ENCODE results near the gene ITGB1BP2. TPM values are rescaled to one million over a fixed set of nuclear protein-coding genes. Genes with fewer than 3 reads are reported as not detected.

The ITGB1BP2 gene
- total and polyA plus RNA-seq, 2 of the 13 experiments (the other 11 are each of a cell fraction or from before 2014, with no cell fraction given), result 0.90 to 2.2 TPM

DNA sequence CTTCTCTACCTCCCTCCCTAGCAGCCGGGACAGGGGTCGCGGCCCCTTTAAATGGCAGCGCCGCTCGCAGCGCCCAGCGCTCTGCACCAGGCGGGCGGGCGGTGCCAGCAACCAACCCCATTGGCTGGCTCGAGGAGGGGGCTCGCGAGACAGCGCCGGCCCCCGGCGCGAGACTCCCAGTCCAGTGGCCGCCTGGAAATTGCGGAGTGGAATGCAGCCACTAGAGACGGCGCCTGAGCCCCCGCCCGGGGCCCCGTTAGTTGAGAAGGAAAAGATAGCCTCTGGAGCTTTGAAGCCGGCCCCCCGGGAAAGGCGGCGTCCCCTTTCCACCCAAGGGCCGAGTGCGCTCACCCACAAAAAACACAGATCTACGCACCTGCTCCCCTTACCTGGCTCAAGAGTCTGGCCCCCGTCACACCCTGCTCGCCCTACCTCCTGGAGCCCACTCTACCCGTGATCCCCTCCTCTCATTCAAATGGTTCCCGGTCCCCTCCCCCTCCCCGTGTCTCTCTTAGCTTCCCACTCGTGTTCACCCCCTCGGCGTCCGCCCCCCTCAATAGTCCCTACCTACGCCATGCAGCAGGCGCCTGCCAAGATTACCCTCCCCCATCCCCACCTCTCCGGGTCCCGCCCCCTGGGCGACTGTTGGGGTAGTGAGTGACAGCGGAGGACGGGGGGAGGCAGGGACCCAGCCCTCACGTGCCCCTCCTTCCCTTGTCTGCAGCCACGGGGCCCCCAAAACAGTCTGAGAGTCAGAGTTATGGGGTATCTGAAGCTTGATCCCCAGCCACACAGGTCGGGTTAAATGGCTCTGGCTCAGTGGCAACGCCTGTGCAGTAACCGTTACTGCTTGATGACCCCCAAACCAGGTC is 47.2 kb upstream of the ITGB1BP2 start, which contains the start of gene ZMYM3 (continued):
- TF ChIP-seq, protein P1, sequence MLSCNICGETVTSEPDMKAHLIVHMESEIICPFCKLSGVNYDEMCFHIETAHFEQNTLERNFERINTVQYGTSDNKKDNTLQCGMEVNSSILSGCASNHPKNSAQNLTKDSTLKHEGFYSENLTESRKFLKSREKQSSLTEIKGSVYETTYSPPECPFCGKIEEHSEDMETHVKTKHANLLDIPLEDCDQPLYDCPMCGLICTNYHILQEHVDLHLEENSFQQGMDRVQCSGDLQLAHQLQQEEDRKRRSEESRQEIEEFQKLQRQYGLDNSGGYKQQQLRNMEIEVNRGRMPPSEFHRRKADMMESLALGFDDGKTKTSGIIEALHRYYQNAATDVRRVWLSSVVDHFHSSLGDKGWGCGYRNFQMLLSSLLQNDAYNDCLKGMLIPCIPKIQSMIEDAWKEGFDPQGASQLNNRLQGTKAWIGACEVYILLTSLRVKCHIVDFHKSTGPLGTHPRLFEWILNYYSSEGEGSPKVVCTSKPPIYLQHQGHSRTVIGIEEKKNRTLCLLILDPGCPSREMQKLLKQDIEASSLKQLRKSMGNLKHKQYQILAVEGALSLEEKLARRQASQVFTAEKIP (CRISPR knock-in tag; IDR thresholded peaks at IDR 0.05; ENCODE audit: borderline replicate concordance), result no peak
- no peak for TF ChIP-seq ZNF337 (CRISPR knock-in tag; IDR thresholded peaks at IDR 0.05; ENCODE audit: borderline replicate concordance, low read depth)
- no peak for TF ChIP-seq FOSL1 (CRISPR knock-in tag; IDR thresholded peaks at IDR 0.05; ENCODE audit: borderline replicate concordance)
- peak; percentile 15; the same call in 1 of the 2 replicates for TF ChIP-seq NAIF1 (CRISPR knock-in tag; IDR thresholded peaks at IDR 0.05; ENCODE audit: borderline replicate concordance)
- TF ChIP-seq ZNF670 (CRISPR knock-in tag; IDR thresholded peaks at IDR 0.05; ENCODE audit: borderline replicate concordance), result no peak
- peak; percentile 53; the same call in 1 of the 2 replicates for TF ChIP-seq YEATS4 (CRISPR knock-in tag; IDR thresholded peaks at IDR 0.05; ENCODE audit: borderline replicate concordance)
- TF ChIP-seq RAD51 (IDR thresholded peaks at IDR 0.05; ENCODE audit: borderline replicate concordance), result no peak
- no peak for TF ChIP-seq TCF7 (IDR thresholded peaks at IDR 0.05; ENCODE audit: low read depth)
- no peak for TF ChIP-seq ZFYVE20 (CRISPR knock-in tag; IDR thresholded peaks at IDR 0.05; ENCODE audit: borderline replicate concordance, low read depth)
- no peak for TF ChIP-seq CEBPB (IDR thresholded peaks at IDR 0.05; ENCODE audit: borderline replicate concordance, low read depth, low read length)
- TF ChIP-seq SIN3B (IDR thresholded peaks at IDR 0.05; ENCODE audit: low read length), result no peak
- TF ChIP-seq ARNT2 (CRISPR knock-in tag; IDR thresholded peaks at IDR 0.05; ENCODE audit: low read depth), result no peak
- no peak for TF ChIP-seq MTF2 (CRISPR knock-in tag; IDR thresholded peaks at IDR 0.05; ENCODE audit: borderline replicate concordance)
- TF ChIP-seq, protein P2, sequence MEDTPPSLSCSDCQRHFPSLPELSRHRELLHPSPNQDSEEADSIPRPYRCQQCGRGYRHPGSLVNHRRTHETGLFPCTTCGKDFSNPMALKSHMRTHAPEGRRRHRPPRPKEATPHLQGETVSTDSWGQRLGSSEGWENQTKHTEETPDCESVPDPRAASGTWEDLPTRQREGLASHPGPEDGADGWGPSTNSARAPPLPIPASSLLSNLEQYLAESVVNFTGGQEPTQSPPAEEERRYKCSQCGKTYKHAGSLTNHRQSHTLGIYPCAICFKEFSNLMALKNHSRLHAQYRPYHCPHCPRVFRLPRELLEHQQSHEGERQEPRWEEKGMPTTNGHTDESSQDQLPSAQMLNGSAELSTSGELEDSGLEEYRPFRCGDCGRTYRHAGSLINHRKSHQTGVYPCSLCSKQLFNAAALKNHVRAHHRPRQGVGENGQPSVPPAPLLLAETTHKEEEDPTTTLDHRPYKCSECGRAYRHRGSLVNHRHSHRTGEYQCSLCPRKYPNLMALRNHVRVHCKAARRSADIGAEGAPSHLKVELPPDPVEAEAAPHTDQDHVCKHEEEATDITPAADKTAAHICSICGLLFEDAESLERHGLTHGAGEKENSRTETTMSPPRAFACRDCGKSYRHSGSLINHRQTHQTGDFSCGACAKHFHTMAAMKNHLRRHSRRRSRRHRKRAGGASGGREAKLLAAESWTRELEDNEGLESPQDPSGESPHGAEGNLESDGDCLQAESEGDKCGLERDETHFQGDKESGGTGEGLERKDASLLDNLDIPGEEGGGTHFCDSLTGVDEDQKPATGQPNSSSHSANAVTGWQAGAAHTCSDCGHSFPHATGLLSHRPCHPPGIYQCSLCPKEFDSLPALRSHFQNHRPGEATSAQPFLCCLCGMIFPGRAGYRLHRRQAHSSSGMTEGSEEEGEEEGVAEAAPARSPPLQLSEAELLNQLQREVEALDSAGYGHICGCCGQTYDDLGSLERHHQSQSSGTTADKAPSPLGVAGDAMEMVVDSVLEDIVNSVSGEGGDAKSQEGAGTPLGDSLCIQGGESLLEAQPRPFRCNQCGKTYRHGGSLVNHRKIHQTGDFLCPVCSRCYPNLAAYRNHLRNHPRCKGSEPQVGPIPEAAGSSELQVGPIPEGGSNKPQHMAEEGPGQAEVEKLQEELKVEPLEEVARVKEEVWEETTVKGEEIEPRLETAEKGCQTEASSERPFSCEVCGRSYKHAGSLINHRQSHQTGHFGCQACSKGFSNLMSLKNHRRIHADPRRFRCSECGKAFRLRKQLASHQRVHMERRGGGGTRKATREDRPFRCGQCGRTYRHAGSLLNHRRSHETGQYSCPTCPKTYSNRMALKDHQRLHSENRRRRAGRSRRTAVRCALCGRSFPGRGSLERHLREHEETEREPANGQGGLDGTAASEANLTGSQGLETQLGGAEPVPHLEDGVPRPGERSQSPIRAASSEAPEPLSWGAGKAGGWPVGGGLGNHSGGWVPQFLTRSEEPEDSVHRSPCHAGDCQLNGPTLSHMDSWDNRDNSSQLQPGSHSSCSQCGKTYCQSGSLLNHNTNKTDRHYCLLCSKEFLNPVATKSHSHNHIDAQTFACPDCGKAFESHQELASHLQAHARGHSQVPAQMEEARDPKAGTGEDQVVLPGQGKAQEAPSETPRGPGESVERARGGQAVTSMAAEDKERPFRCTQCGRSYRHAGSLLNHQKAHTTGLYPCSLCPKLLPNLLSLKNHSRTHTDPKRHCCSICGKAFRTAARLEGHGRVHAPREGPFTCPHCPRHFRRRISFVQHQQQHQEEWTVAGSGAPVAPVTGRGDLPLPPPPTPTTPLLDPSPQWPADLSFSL (CRISPR knock-in tag; IDR thresholded peaks at IDR 0.05), result no peak
- TF ChIP-seq, protein P3, sequence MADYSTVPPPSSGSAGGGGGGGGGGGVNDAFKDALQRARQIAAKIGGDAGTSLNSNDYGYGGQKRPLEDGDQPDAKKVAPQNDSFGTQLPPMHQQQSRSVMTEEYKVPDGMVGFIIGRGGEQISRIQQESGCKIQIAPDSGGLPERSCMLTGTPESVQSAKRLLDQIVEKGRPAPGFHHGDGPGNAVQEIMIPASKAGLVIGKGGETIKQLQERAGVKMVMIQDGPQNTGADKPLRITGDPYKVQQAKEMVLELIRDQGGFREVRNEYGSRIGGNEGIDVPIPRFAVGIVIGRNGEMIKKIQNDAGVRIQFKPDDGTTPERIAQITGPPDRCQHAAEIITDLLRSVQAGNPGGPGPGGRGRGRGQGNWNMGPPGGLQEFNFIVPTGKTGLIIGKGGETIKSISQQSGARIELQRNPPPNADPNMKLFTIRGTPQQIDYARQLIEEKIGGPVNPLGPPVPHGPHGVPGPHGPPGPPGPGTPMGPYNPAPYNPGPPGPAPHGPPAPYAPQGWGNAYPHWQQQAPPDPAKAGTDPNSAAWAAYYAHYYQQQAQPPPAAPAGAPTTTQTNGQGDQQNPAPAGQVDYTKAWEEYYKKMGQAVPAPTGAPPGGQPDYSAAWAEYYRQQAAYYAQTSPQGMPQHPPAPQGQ (CRISPR knock-in tag; IDR thresholded peaks at IDR 0.05; ENCODE audit: borderline replicate concordance), result no peak
- no peak for TF ChIP-seq TRIM24 (CRISPR knock-in tag; IDR thresholded peaks at IDR 0.05)
